SK-N-SH (cell line): ENCODE data around the gene ATP8A2. TPM values are rescaled to one million over a fixed set of nuclear protein-coding genes. Genes with fewer than 3 reads are reported as not detected.

Experiments used
- CTCF ChIA-PET: fragments of 300-600, 350-600 bp; formaldehyde crosslinking; extraction: SDS; loops from one replicate; lab custom pipeline; 2021; lab: Yijun Ruan, JAX
- POLR2A ChIA-PET: fragments of 350-600 bp; sonication (Branson Sonifier 250); formaldehyde crosslinking; extraction: SDS; loops from one replicate; lab custom pipeline; 2020; ENCODE audit warnings: antibody characterized with exemption, inconsistent platforms; lab: Yijun Ruan, JAX
- DNase-seq: peaks from one replicate; pipeline ENCODE4 v3.0.0; 2012
- H2AFZ ChIP-seq: fragments of 200-600 bp; sonication (generic); 2 replicates; pipeline ENCODE4 v1.8.1; 2016; ENCODE audit warnings: antibody characterized with exemption, mild to moderate bottlenecking, low read depth
- H3F3A ChIP-seq: fragments of 200-600 bp; sonication (generic); replicated peaks from 2 replicates; pipeline ENCODE3; 2016; ENCODE audit warnings: antibody characterized with exemption, mild to moderate bottlenecking; ENCODE audit not compliant: insufficient read depth
- H3K27ac ChIP-seq, 2 experiments: fragments of 200-500 bp in 1 of 2; fragments of 200-600 bp in 1 of 2; sonication (Bioruptor generic) in 1 of 2; sonication (generic), shearing (Covaris generic) in 1 of 2; 2 replicates each; pipeline versions ENCODE4 v1.5.1 to v1.6.1; 2014 to 2016; ENCODE audit warnings: low read depth in 2 of 2, inconsistent platforms in 1 of 2, low read length in 1 of 2, mild to moderate bottlenecking in 1 of 2, mixed read lengths in 1 of 2
- H3K27me3 ChIP-seq: fragments of 200-600 bp; sonication (generic), shearing (Covaris generic); 2 replicates; pipeline ENCODE4 v1.6.1; 2016; ENCODE audit warnings: mixed run types; ENCODE audit not compliant: insufficient read depth
- H3K36me3 ChIP-seq, 2 experiments: fragments of 200-500 bp in 1 of 2; fragments of 200-600 bp in 1 of 2; sonication (Bioruptor generic) in 1 of 2; sonication (generic) in 1 of 2; replicated peaks in 1 of 2; 2 replicates each; pipeline versions ENCODE3 to v1.5.1; 2014 to 2016; ENCODE audit warnings: low read length in 1 of 2, mild to moderate bottlenecking in 1 of 2; ENCODE audit not compliant: insufficient read depth in 2 of 2, control insufficient read depth in 1 of 2
- H3K4me1 ChIP-seq, 2 experiments: fragments of 200-500 bp in 1 of 2; fragments of 200-600 bp in 1 of 2; sonication (Bioruptor generic) in 1 of 2; sonication (generic), shearing (Covaris generic) in 1 of 2; 2 replicates each; pipeline versions ENCODE4 v1.5.1 to v1.6.1; 2014 to 2016; ENCODE audit warnings: low read depth in 1 of 2, low read length in 1 of 2, mixed run types in 1 of 2; ENCODE audit not compliant: insufficient read depth in 2 of 2, control insufficient read depth in 1 of 2
- H3K4me2 ChIP-seq: fragments of 200-600 bp; sonication (generic), shearing (Covaris generic); 2 replicates; pipeline ENCODE4 v1.6.1; 2017; ENCODE audit warnings: mixed run types
- H3K4me3 ChIP-seq, 2 experiments: fragments of 200-500 bp in 1 of 2; fragments of 200-600 bp in 1 of 2; sonication (Bioruptor generic) in 1 of 2; sonication (generic), shearing (Covaris generic) in 1 of 2; 2 replicates each; pipeline versions ENCODE4 v1.5.1 to v1.8.1; 2014 to 2016; ENCODE audit warnings: low read depth in 2 of 2, inconsistent platforms in 1 of 2, low read length in 1 of 2, mild to moderate bottlenecking in 1 of 2, mixed read lengths in 1 of 2, moderate library complexity in 1 of 2
- H3K79me2 ChIP-seq: fragments of 200-600 bp; sonication (generic); 2 replicates; pipeline ENCODE4 v1.8.1; 2017; ENCODE audit warnings: mild to moderate bottlenecking; ENCODE audit not compliant: insufficient read depth
- H3K9ac ChIP-seq: fragments of 200-600 bp; sonication (generic); 2 replicates; pipeline ENCODE4 v1.6.1; 2017; ENCODE audit warnings: mixed run types
- H3K9me2 ChIP-seq: fragments of 200-600 bp; sonication (generic); 2 replicates; pipeline ENCODE4 v1.6.1; 2017; ENCODE audit warnings: mixed run types
- H3K9me3 ChIP-seq: fragments of 200-600 bp; sonication (generic); 2 replicates; pipeline ENCODE4 v1.6.1; 2017; ENCODE audit warnings: mixed run types, mild to moderate bottlenecking, moderate library complexity
- H4K20me1 ChIP-seq: fragments of 200-600 bp; sonication (generic); 2 replicates; pipeline ENCODE4 v1.6.1; 2017; ENCODE audit warnings: mild to moderate bottlenecking, mixed run types; ENCODE audit not compliant: insufficient read depth
- ELF1 ChIP-seq: IDR thresholded peaks from 2 replicates; pipeline ENCODE4 v1.4.0; 2012
- EP300 ChIP-seq, 2 experiments: IDR thresholded peaks; 2 replicates each; pipeline versions ENCODE4 v1.4.0 to v1.6.1; 2012; ENCODE audit warnings: borderline replicate concordance in 1 of 2, low read depth in 1 of 2, low read length in 1 of 2
- FOSL2 ChIP-seq: IDR thresholded peaks from 2 replicates; pipeline ENCODE4 v1.4.0; 2012; ENCODE audit warnings: low read depth, mild to moderate bottlenecking, moderate library complexity, borderline replicate concordance
- FOXJ3 ChIP-seq: sonication (generic); formaldehyde crosslinking; IDR thresholded peaks from 2 replicates; pipeline ENCODE4 v1.5.1; 2020; ENCODE audit warnings: mild to moderate bottlenecking, missing genetic modification reagents
- FOXM1 ChIP-seq: IDR thresholded peaks from 2 replicates; pipeline ENCODE4 v1.4.0; 2012; ENCODE audit warnings: low read depth, mild to moderate bottlenecking
- GATA2 ChIP-seq: sonication (generic); formaldehyde crosslinking; IDR thresholded peaks from 2 replicates; pipeline ENCODE4 v1.5.0; 2020; ENCODE audit warnings: mild to moderate bottlenecking, missing genetic modification reagents
- MXI1 ChIP-seq: IDR thresholded peaks from 2 replicates; pipeline ENCODE4 v1.6.1; 2012; ENCODE audit warnings: mild to moderate bottlenecking, low read depth, low read length, improper control_type of control experiment
- NFIC ChIP-seq: IDR thresholded peaks from 2 replicates; pipeline ENCODE4 v1.4.0; 2012; ENCODE audit warnings: borderline replicate concordance
- PBX3 ChIP-seq: IDR thresholded peaks from 2 replicates; pipeline ENCODE4; 2012
- POLR2AphosphoS5 ChIP-seq: IDR thresholded peaks from 2 replicates; pipeline ENCODE4 v1.6.1; 2012; ENCODE audit warnings: low read depth, low read length
- SIN3A ChIP-seq: IDR thresholded peaks from 2 replicates; pipeline ENCODE4 v1.6.1; 2012; ENCODE audit warnings: low read depth, mild to moderate bottlenecking, low read length, moderate library complexity, borderline replicate concordance
- SMC3 ChIP-seq: IDR thresholded peaks from 2 replicates; pipeline ENCODE4 v1.6.1; 2012; ENCODE audit warnings: low read depth, low read length, improper control_type of control experiment
- TAF1 ChIP-seq: IDR thresholded peaks from 2 replicates; pipeline ENCODE4 v1.6.1; 2012; ENCODE audit warnings: low read depth, mild to moderate bottlenecking, low read length, moderate library complexity, borderline replicate concordance
- TEAD4 ChIP-seq: IDR thresholded peaks from 2 replicates; pipeline ENCODE4 v1.4.0; 2012; ENCODE audit warnings: mild to moderate bottlenecking, borderline replicate concordance; ENCODE audit not compliant: insufficient read depth
- YY1 ChIP-seq: IDR thresholded peaks from 2 replicates; pipeline ENCODE4 v1.4.0; 2012; ENCODE audit warnings: low read depth, mild to moderate bottlenecking
- WGBS: methylation state at CpG from one replicate; pipeline ENCODE4 v1.1.6; 2017; ENCODE audit warnings: low lambda C conversion rate; 5-methylcytosine and 5-hydroxymethylcytosine counted together
- polyA plus RNA-seq, 3 experiments: library from polyadenylated mRNA; depleted of rRNA; stranded (reverse); fragments of >200 nt; gene quantifications; 2 replicates each; pipeline ENCODE4 v1.2.3, GENCODE V29; 2012
- TF ChIP-seq, protein P1 (sequence below): IDR thresholded peaks from 2 replicates; pipeline ENCODE4 v1.6.1; 2012; ENCODE audit warnings: mild to moderate bottlenecking, low read depth, low read length, moderate library complexity
- TF ChIP-seq, protein P2 (sequence below): fragments of 150-350 bp; IDR thresholded peaks from 2 replicates; pipeline ENCODE4 v1.6.1; 2017; ENCODE audit warnings: antibody characterized with exemption, low read length, low read depth, borderline replicate concordance
- TF ChIP-seq, protein P3 (sequence below): IDR thresholded peaks from 2 replicates; pipeline ENCODE4 v1.4.0; 2012; ENCODE audit warnings: low read depth

ATP8A2 gene
- polyA plus RNA-seq, 1 of the 3 experiments (the other 2 are of a cell fraction), result 0.02 TPM

DNA sequence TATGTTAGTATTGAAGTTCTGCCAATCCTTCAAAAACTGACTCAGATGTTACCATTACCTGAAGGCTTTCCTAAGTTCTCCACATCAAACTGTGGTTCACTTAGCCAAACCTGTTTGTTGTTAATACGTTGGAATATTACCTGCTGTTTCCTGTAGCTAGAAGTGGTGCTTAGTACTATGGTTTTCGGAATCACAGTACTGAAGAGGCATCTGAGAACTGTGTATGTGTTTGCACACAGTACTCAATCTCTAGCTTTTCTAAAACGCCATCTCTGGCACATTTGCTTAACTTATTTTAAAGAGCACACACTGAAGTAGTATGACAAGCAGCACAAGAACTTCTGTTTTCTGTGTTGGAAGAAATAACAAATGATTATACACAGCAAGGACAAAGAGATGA, 431.9 kb downstream of the ATP8A2 start:
- Histone ChIP-seq H3K27me3 (no peaks in the 10 kb centered on the region), H3K79me2 (no peaks in the 10 kb centered on the region), H3K4me1 (no peaks in the 10 kb centered on the region), H3K4me3 (no peak overlapping the region), H3K9me3 (no peaks in the 10 kb centered on the region), H3K9me2 (no peaks in the 10 kb centered on the region), H2AFZ (no peak overlapping the region), H3K4me2 (no peak overlapping the region), H4K20me1 (no peaks in the 10 kb centered on the region), H3F3A (no peaks in the 10 kb centered on the region), H3K36me3 (no peaks in the 10 kb centered on the region), H3K27ac (no peak overlapping the region), H3K9ac (no peak overlapping the region)
- no peak for DNase-seq
- TF ChIP-seq POLR2AphosphoS5, result no peak
- TF ChIP-seq SIN3A, result no peak
- TF ChIP-seq FOSL2, result no peak
- no peak for TF ChIP-seq ELF1
- TF ChIP-seq PBX3, result no peak
- TF ChIP-seq TEAD4, result no peak
- TF ChIP-seq, protein P1, sequence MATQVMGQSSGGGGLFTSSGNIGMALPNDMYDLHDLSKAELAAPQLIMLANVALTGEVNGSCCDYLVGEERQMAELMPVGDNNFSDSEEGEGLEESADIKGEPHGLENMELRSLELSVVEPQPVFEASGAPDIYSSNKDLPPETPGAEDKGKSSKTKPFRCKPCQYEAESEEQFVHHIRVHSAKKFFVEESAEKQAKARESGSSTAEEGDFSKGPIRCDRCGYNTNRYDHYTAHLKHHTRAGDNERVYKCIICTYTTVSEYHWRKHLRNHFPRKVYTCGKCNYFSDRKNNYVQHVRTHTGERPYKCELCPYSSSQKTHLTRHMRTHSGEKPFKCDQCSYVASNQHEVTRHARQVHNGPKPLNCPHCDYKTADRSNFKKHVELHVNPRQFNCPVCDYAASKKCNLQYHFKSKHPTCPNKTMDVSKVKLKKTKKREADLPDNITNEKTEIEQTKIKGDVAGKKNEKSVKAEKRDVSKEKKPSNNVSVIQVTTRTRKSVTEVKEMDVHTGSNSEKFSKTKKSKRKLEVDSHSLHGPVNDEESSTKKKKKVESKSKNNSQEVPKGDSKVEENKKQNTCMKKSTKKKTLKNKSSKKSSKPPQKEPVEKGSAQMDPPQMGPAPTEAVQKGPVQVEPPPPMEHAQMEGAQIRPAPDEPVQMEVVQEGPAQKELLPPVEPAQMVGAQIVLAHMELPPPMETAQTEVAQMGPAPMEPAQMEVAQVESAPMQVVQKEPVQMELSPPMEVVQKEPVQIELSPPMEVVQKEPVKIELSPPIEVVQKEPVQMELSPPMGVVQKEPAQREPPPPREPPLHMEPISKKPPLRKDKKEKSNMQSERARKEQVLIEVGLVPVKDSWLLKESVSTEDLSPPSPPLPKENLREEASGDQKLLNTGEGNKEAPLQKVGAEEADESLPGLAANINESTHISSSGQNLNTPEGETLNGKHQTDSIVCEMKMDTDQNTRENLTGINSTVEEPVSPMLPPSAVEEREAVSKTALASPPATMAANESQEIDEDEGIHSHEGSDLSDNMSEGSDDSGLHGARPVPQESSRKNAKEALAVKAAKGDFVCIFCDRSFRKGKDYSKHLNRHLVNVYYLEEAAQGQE, result no peak
- no peak for TF ChIP-seq GATA2
- TF ChIP-seq FOXJ3 (CRISPR knock-in tag), result no peak
- no peak for TF ChIP-seq YY1
- CTCF ChIA-PET, result interaction anchor here (1.4 kb wide), 1 partner anchor 15 kb away, joined by 3 read pairs; no protein-coding TSS in a partner anchor
- 29% methylated on average over 3 of the region's 3 CpGs for WGBS
- POLR2A ChIA-PET, result no interaction called here

GRCh38 chr13:25806264-25806974, 434.6 kb downstream of the ATP8A2 start:
- 25% methylated on average over 4 of the region's 4 CpGs for WGBS
- no peak for DNase-seq
- Histone ChIP-seq H3K9ac (no peak overlapping the region), H3F3A (no peaks in the 10 kb centered on the region), H3K9me3 (no peaks in the 10 kb centered on the region), H3K9me2 (no peaks in the 10 kb centered on the region), H3K4me2 (no peak overlapping the region), H3K36me3 (no peaks in the 10 kb centered on the region), H3K4me3 (no peak overlapping the region), H3K27me3 (no peaks in the 10 kb centered on the region), H3K4me1 (no peaks in the 10 kb centered on the region), H3K79me2 (no peaks in the 10 kb centered on the region), H3K27ac (no peak overlapping the region), H2AFZ (no peak overlapping the region), H4K20me1 (no peaks in the 10 kb centered on the region)
- ChIA-PET CTCF (no interaction called here), POLR2A (no interaction called here)
- TF ChIP-seq, protein P2, sequence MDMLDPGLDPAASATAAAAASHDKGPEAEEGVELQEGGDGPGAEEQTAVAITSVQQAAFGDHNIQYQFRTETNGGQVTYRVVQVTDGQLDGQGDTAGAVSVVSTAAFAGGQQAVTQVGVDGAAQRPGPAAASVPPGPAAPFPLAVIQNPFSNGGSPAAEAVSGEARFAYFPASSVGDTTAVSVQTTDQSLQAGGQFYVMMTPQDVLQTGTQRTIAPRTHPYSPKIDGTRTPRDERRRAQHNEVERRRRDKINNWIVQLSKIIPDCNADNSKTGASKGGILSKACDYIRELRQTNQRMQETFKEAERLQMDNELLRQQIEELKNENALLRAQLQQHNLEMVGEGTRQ, result no peak
- TF ChIP-seq SMC3, result no peak
- TF ChIP-seq FOXJ3 (CRISPR knock-in tag), result no peak
- TF ChIP-seq ELF1, result no peak
- no peak for TF ChIP-seq TAF1
- no peak for TF ChIP-seq SIN3A
- TF ChIP-seq MXI1, result no peak
- no peak for TF ChIP-seq FOXM1
- no peak for TF ChIP-seq NFIC
- no peak for TF ChIP-seq EP300 (IDR thresholded peaks at IDR 0.05; ENCODE audit: borderline replicate concordance in 1 of 2, low read depth in 1 of 2, low read length in 1 of 2)
- TF ChIP-seq, protein P3, sequence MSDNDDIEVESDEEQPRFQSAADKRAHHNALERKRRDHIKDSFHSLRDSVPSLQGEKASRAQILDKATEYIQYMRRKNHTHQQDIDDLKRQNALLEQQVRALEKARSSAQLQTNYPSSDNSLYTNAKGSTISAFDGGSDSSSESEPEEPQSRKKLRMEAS, result no peak
